T-helper 2 cell (primary cell): Measurements from ENCODE around the gene RECQL.

ENCODE experiments used
- DNase-seq, 5 experiments: peaks; one replicate each; pipeline versions ENCODE4 v3.0.0 to v3.0.0-alpha.2; 2012 to 2022
- total RNA-seq, 2 donors: gene quantifications; one replicate each; lab custom pipeline; 2026; lab: John Stamatoyannopoulos, UW

RECQL gene
- total RNA-seq: 40.5 to 91.7 reads per million in 2 donors

GRCh38 chr12:21501258-21502163, at the start of gene RECQL, which contains the start of gene GOLT1B:
Gene RECQL, minus strand, starts transcription at chr12:21501635. Its CDS starts 2,065 bp downstream, at chr12:21499570.
Gene GOLT1B, plus strand, starts transcription at chr12:21501789. Its CDS starts 135 bp downstream, at chr12:21501924.
- peak; percentile 59 to 98 (median 84) for DNase-seq

GRCh38 chr12:21547437-21547836, 46.0 kb upstream of the RECQL start:
- no peak for DNase-seq

- no peak for DNase-seq
Observed at GRCh38 chr12:21546716-21547115, 45.3 kb upstream of the RECQL start.

- no peak for DNase-seq
Observed at GRCh38 chr12:21545557-21545956, 44.1 kb upstream of the RECQL start.

- DNase-seq: no peak
Observed at GRCh38 chr12:21543151-21543550, 41.7 kb upstream of the RECQL start.

GRCh38 chr12:21542403-21542802, 41.0 kb upstream of the RECQL start:
- no peak for DNase-seq

- no peak for DNase-seq
Observed at GRCh38 chr12:21541773-21542172, 40.3 kb upstream of the RECQL start.

GRCh38 chr12:21539797-21540196, 38.4 kb upstream of the RECQL start:
- peak in 1 of 5 experiments; percentile 57 for DNase-seq

- DNase-seq: no peak
Observed at GRCh38 chr12:21538061-21538653, 36.7 kb upstream of the RECQL start.

- no peak for DNase-seq
Observed at GRCh38 chr12:21529456-21529855, 28.0 kb upstream of the RECQL start.

- no peak for DNase-seq
Observed at GRCh38 chr12:21528953-21529352, 27.5 kb upstream of the RECQL start.

GRCh38 chr12:21527451-21528180, 26.2 kb upstream of the RECQL start:
- DNase-seq: peak; percentile 15 to 85 (median 37)

- DNase-seq: no peak
Observed at GRCh38 chr12:21526721-21527345, 25.4 kb upstream of the RECQL start.

- no peak for DNase-seq
Observed at GRCh38 chr12:21526053-21526452, 24.6 kb upstream of the RECQL start, which contains the start of gene SPX. Gene SPX, plus strand, starts transcription at chr12:21526296. Its CDS starts 177 bp downstream, at chr12:21526473.

- no peak for DNase-seq
Observed at GRCh38 chr12:21523148-21523547, 21.7 kb upstream of the RECQL start.

- no peak for DNase-seq
Observed at GRCh38 chr12:21521541-21521940, 20.1 kb upstream of the RECQL start.

GRCh38 chr12:21518451-21518850, 17.0 kb upstream of the RECQL start:
- DNase-seq: no peak

- DNase-seq: no peak
Observed at GRCh38 chr12:21516281-21516680, 14.8 kb upstream of the RECQL start.

GRCh38 chr12:21509768-21510167, 8.3 kb upstream of the RECQL start:
- DNase-seq: peak in 1 of 5 experiments; percentile 70

- DNase-seq: no peak
Observed at GRCh38 chr12:21507849-21508248, 6.4 kb upstream of the RECQL start.

GRCh38 chr12:21505888-21506287, 4.5 kb upstream of the RECQL start:
- no peak for DNase-seq

GRCh38 chr12:21502872-21503271, 1.4 kb upstream of the RECQL start:
- no peak for DNase-seq

GRCh38 chr12:21502164-21502496, 695 bp upstream of the RECQL start:
- DNase-seq: peak in 4 of 5 experiments; percentile 10 to 60 (median 22)
